HCT116 (cell line): Measurements from ENCODE around the gene MTHFS.
"Not testable (repeated sequence)": the region's sequence is repeated elsewhere in the genome, so short reads cannot be mapped to it uniquely, and the experiment has no call there.

ENCODE experiments used
- CEBPB ChIP-seq: IDR thresholded peaks from 2 replicates; pipeline ENCODE4 v1.6.1; 2012; ENCODE audit warnings: low read depth
- ELF1 ChIP-seq: IDR thresholded peaks from 2 replicates; pipeline ENCODE4 v1.6.1; 2012; ENCODE audit warnings: low read depth, borderline replicate concordance
- EZH2 ChIP-seq: fragments of 200-600 bp; sonication (generic); IDR thresholded peaks from 2 replicates; pipeline ENCODE4 v1.6.1; 2017; ENCODE audit warnings: antibody characterized with exemption, mixed run types
- JUND ChIP-seq: IDR thresholded peaks from 2 replicates; pipeline ENCODE4 v1.6.1; 2012
- POLR2A ChIP-seq: IDR thresholded peaks from 2 replicates; pipeline ENCODE4 v1.7.0; 2011; ENCODE audit warnings: borderline replicate concordance; ENCODE audit not compliant: insufficient read depth, insufficient read length; ENCODE audit errors: extremely low read depth
- POLR2AphosphoS5 ChIP-seq: IDR thresholded peaks from 2 replicates; pipeline ENCODE4 v1.6.1; 2011; ENCODE audit warnings: mild to moderate bottlenecking, low read depth, low read length, moderate library complexity
- SIN3A ChIP-seq: IDR thresholded peaks from 2 replicates; pipeline ENCODE4 v1.6.1; 2012; ENCODE audit warnings: low read depth
- TCF7L2 ChIP-seq: IDR thresholded peaks from 2 replicates; pipeline ENCODE4 v1.7.0; 2011; ENCODE audit warnings: borderline replicate concordance, inconsistent platforms; ENCODE audit not compliant: insufficient read depth, insufficient read length; ENCODE audit errors: extremely low read depth
- YY1 ChIP-seq: IDR thresholded peaks from 2 replicates; pipeline ENCODE4 v1.6.1; 2011; ENCODE audit warnings: low read length, low read depth, moderate library complexity, mild to moderate bottlenecking; ENCODE audit not compliant: insufficient replicate concordance; ENCODE audit errors: extremely low read depth
- ZNF274 ChIP-seq: fragments of 200-500 bp; sonication (Bioruptor generic); IDR thresholded peaks from 2 replicates; pipeline ENCODE4 v1.6.1; 2014; ENCODE audit warnings: mild to moderate bottlenecking, low read depth, low read length, inconsistent platforms
- TF ChIP-seq, protein P1 (sequence below), 3 experiments: fragments of 200-600 bp in 1 of 3; sonication (generic) in 1 of 3; IDR thresholded peaks in 2 of 3; conservative IDR thresholded peaks in 1 of 3; 2 replicates each; pipeline ENCODE4 v1.5.1; 2012 to 2017; ENCODE audit warnings: low read depth in 2 of 3, low read length in 2 of 3, antibody characterized with exemption in 1 of 3, borderline replicate concordance in 1 of 3, control low read depth in 1 of 3, mild to moderate bottlenecking in 1 of 3, mixed read lengths in 1 of 3, mixed run types in 1 of 3, moderate library complexity in 1 of 3; ENCODE audit not compliant: insufficient read depth in 1 of 3
- TF ChIP-seq, protein P2 (sequence below): IDR thresholded peaks from 2 replicates; pipeline ENCODE4 v1.6.1; 2012; ENCODE audit warnings: low read depth

DNA sequence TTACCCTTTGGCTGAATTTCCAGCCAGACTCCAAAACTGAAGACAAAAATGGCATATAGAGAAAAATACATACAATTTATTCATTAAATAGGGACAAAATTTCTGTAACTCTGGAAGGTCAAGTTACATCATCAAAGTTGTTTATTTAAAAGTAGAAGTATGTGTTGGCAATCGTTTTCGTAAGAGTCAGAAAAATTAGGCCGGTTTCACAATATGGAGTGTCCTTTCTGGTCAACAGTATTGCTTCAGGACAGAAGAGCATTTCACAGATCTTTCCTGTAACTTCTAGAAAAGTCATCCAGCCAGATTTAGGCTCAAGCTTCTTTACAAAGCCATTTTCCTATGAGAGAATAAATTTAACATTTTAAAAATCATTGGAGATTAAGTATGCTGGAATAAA lies 2.0 kb upstream of the MTHFS start:
- TF ChIP-seq, protein P1, sequence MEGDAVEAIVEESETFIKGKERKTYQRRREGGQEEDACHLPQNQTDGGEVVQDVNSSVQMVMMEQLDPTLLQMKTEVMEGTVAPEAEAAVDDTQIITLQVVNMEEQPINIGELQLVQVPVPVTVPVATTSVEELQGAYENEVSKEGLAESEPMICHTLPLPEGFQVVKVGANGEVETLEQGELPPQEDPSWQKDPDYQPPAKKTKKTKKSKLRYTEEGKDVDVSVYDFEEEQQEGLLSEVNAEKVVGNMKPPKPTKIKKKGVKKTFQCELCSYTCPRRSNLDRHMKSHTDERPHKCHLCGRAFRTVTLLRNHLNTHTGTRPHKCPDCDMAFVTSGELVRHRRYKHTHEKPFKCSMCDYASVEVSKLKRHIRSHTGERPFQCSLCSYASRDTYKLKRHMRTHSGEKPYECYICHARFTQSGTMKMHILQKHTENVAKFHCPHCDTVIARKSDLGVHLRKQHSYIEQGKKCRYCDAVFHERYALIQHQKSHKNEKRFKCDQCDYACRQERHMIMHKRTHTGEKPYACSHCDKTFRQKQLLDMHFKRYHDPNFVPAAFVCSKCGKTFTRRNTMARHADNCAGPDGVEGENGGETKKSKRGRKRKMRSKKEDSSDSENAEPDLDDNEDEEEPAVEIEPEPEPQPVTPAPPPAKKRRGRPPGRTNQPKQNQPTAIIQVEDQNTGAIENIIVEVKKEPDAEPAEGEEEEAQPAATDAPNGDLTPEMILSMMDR (IDR thresholded peaks at IDR 0.05 in 2 of 3, conservative IDR thresholded peaks at IDR 0.05 in 1 of 3; ENCODE audit: borderline replicate concordance in 1 of 3, insufficient read depth in 1 of 3, low read depth in 2 of 3, low read length in 2 of 3), result not testable (repeated sequence)
- not testable (repeated sequence) for TF ChIP-seq EZH2, POLR2AphosphoS5, CEBPB, ZNF274, ELF1, YY1, POLR2A, JUND, SIN3A, TCF7L2
- TF ChIP-seq, protein P2, sequence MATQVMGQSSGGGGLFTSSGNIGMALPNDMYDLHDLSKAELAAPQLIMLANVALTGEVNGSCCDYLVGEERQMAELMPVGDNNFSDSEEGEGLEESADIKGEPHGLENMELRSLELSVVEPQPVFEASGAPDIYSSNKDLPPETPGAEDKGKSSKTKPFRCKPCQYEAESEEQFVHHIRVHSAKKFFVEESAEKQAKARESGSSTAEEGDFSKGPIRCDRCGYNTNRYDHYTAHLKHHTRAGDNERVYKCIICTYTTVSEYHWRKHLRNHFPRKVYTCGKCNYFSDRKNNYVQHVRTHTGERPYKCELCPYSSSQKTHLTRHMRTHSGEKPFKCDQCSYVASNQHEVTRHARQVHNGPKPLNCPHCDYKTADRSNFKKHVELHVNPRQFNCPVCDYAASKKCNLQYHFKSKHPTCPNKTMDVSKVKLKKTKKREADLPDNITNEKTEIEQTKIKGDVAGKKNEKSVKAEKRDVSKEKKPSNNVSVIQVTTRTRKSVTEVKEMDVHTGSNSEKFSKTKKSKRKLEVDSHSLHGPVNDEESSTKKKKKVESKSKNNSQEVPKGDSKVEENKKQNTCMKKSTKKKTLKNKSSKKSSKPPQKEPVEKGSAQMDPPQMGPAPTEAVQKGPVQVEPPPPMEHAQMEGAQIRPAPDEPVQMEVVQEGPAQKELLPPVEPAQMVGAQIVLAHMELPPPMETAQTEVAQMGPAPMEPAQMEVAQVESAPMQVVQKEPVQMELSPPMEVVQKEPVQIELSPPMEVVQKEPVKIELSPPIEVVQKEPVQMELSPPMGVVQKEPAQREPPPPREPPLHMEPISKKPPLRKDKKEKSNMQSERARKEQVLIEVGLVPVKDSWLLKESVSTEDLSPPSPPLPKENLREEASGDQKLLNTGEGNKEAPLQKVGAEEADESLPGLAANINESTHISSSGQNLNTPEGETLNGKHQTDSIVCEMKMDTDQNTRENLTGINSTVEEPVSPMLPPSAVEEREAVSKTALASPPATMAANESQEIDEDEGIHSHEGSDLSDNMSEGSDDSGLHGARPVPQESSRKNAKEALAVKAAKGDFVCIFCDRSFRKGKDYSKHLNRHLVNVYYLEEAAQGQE, result not testable (repeated sequence)
